ENCODE data around the gene LCN10.

DNA sequence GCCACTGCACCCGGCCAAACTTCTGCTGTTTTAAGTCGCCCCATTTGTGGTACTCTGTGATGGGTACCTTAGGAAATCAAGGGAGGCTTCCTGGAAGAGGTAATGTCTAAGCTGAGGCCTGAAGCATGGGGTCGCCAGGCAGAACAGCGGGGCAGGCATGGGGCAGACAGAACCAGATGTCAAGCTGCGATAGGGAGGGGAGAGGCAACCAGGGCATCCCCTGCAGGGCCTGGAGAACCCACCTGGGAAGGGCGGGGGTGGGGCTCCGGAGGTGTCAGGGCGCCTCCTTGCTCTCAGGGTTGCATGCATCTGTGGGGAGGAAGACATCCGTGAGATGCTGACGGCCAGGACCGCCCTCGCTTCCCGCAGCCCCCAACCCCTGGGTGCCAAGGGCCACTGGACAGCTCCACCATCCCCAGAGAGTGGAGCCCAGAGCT lies 18.8 kb upstream of the LCN10 start:
- TF ChIP-seq, protein P1, sequence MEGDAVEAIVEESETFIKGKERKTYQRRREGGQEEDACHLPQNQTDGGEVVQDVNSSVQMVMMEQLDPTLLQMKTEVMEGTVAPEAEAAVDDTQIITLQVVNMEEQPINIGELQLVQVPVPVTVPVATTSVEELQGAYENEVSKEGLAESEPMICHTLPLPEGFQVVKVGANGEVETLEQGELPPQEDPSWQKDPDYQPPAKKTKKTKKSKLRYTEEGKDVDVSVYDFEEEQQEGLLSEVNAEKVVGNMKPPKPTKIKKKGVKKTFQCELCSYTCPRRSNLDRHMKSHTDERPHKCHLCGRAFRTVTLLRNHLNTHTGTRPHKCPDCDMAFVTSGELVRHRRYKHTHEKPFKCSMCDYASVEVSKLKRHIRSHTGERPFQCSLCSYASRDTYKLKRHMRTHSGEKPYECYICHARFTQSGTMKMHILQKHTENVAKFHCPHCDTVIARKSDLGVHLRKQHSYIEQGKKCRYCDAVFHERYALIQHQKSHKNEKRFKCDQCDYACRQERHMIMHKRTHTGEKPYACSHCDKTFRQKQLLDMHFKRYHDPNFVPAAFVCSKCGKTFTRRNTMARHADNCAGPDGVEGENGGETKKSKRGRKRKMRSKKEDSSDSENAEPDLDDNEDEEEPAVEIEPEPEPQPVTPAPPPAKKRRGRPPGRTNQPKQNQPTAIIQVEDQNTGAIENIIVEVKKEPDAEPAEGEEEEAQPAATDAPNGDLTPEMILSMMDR (IDR thresholded peaks at IDR 0.05) = no peak
- TF ChIP-seq ESRRA (IDR thresholded peaks at IDR 0.05; ENCODE audit: borderline replicate concordance, low read length) (no peak), MYC (IDR thresholded peaks at IDR 0.05; ENCODE audit: borderline replicate concordance, low read length) (no peak), BHLHE40 (IDR thresholded peaks at IDR 0.05; ENCODE audit: low read depth, low read length) (no peak), JUN (IDR thresholded peaks at IDR 0.05) (no peak), PBX3 (IDR thresholded peaks at IDR 0.05) (no peak), MAX (IDR thresholded peaks at IDR 0.05) (no peak)

All from A549 (cell line).